Epithelial cell of esophagus (primary cell): ENCODE measurements around the gene PHACTR2.

Experiments used
- DNase-seq: peaks from one replicate; pipeline ENCODE4 v3.0.0; 2010; ENCODE audit warnings: low read depth
- H3K4me3 ChIP-seq: 2 replicates; pipeline ENCODE4 v1.5.1; 2011; ENCODE audit warnings: mild to moderate bottlenecking, low read length, control low read depth
- TF ChIP-seq, protein P1 (sequence below): IDR thresholded peaks from 2 replicates; pipeline ENCODE4 v1.5.1; 2011; ENCODE audit warnings: low read depth, mild to moderate bottlenecking, low read length, control low read depth, inconsistent platforms; ENCODE audit not compliant: insufficient read depth; ENCODE audit errors: missing control alignments

PHACTR2 gene

DNA sequence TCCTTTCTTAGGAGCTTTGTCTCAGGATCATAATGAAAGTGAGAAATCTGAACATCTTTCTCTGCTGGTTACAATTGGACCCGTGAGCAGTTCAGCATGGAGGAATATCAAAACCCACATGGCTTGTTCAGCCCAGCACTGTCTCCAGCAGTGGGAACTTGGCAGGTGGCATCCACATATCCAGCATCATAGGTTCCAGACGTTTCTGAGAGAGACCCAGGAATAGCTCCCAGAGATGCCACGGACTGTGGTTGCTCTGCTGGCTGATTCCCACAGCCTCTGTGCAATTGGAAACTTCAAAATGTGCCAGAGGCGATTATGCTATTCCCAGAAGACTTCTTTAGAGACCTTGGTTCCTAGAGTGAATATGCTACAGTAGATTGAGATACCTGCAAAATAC is 76.4 kb downstream of the PHACTR2 start:
- TF ChIP-seq, protein P1, sequence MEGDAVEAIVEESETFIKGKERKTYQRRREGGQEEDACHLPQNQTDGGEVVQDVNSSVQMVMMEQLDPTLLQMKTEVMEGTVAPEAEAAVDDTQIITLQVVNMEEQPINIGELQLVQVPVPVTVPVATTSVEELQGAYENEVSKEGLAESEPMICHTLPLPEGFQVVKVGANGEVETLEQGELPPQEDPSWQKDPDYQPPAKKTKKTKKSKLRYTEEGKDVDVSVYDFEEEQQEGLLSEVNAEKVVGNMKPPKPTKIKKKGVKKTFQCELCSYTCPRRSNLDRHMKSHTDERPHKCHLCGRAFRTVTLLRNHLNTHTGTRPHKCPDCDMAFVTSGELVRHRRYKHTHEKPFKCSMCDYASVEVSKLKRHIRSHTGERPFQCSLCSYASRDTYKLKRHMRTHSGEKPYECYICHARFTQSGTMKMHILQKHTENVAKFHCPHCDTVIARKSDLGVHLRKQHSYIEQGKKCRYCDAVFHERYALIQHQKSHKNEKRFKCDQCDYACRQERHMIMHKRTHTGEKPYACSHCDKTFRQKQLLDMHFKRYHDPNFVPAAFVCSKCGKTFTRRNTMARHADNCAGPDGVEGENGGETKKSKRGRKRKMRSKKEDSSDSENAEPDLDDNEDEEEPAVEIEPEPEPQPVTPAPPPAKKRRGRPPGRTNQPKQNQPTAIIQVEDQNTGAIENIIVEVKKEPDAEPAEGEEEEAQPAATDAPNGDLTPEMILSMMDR = no peak
- H3K4me3 ChIP-seq = no peak overlapping the region
- no peak for DNase-seq

DNA sequence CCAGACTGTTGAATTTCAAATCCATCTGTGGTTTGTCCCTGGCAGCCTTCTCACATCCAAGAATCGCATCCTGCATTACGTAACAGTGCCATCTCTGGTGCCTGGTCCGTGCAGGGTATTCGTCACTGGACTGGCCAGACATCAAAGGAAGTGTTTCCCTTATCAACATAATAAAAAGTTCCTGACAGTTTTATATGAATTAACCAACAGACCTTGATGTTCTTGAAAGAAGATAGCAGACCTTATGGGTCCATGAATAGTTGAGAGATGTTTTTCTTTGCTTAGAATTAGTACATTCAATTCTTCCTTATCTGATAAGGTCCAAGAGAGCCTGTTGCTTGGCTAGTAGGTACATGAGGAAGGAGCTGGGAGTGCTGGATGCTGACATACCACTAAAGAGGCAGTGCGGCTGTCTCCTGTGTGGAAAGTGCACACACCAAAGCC is 77.6 kb downstream of the PHACTR2 start:
- DNase-seq = no peak

DNA sequence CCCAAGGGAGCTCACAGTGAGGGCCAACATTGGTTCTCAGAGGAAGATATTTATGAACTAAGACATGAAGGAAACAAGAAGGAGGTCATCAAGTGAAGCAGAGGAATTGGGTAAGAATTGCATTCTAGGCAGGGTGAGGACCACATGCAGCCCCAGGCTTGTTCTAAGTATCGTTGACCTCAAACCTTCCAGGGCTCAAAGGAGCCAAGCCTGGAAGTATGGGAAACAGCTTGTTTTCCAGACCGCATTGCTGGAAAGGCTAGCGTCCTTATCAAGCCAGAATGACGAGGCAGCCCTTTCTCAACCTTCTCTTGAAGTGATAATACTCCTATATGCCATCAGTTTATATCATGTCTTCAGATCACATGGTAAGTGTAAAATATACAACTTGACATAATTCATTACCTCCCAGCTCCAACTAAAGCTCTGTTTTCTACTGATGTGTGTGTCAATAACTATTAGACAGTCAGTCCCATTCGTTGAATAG is 79.6 kb downstream of the PHACTR2 start:
- DNase-seq = no peak
- TF ChIP-seq, protein P1 = no peak
- no peak overlapping the region for H3K4me3 ChIP-seq

More for the DNA sequence above, 77.6 kb downstream of the PHACTR2 start:
- H3K4me3 ChIP-seq = no peak overlapping the region
- TF ChIP-seq, protein P1 = no peak

DNA sequence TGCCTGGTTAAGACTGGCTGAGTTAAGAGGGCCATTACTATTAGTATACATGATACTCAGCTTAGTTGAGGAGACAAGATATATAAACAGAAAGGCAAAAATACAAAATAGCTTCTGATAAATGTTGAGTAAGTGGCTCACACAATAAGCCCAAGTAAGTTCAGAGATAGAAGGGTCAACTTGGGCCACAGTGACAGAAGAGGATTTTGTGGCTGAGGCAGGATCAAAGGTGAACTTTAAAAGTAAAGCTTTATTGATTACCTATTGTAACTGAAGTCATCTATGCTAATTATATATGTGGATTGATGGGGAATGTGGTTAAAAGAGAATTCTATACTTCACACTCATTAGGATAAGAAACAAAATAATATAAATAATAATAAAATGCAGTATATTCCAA is 80.8 kb downstream of the PHACTR2 start:
- no peak overlapping the region for H3K4me3 ChIP-seq
- DNase-seq = no peak
- TF ChIP-seq, protein P1 = no peak

DNA sequence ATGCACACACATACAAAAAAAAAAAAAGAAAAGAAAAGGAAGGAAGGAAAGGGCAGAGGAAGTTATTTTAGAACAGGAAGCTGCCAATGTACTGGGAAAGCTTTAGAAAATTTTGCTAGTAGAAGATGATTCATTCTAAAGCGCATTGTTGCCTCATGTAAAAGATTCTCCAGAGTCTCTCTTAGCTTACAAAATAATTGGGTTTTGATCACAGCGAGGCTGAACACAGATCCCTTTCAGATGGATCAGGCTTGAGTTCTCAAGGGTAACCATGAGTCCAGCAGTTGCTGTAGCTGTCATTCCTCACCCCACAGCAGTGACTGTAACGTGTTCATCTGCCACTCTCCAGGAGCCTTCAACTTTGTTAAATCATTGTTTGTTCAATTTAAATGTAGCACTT is 81.9 kb downstream of the PHACTR2 start:
- peak; percentile 8 for DNase-seq
- TF ChIP-seq, protein P1 = no peak
- no peak overlapping the region for H3K4me3 ChIP-seq

DNA sequence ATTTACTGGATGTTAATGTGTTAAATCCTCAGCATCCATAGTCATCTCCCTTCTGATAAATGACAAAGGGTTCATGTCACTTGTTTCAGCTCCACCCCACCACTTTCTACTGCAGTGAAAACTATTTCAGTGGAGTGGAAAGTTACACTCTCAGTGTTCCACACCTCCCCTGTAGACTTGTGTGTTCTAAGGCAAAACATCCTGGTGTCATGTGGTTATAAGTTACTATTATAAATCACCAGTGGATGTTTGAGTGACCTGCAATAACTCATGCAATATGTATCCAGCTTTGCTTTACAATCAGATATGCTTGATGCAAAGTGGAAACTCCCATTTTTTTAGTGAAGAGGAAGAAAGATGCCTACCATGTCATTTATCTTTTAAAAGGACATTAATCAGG is 83.3 kb downstream of the PHACTR2 start:
- no peak overlapping the region for H3K4me3 ChIP-seq
- TF ChIP-seq, protein P1 = no peak
- no peak for DNase-seq

DNA sequence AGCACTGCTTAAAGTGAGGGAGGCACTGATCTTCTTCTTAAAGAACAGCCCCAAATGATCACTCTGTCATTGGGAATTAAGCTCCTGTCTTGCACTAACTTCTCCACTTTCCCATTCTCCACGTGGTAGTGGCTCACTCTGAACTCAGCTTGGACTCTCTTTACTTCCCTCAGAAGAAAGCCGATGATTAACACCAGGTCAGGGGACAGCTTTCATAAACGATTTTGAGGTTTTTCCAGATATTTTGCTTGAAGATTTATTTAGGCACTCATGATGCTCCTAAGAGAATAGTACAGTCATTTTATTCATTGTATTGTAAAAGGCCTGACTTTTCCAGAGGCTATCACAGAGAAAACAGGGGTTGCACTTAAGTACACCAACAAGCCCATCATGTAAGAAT is 84.4 kb downstream of the PHACTR2 start:
- TF ChIP-seq, protein P1 = no peak
- no peak for DNase-seq
- no peak overlapping the region for H3K4me3 ChIP-seq
